Thoracic aorta (tissue), 2 donors: ENCODE results near the gene RPS6KA5. TPM values are rescaled to one million over a fixed set of nuclear protein-coding genes. Genes with fewer than 3 reads are reported as not detected.

Source experiments
- ATAC-seq: fragments of 150-250 bp; one replicate; pipeline ENCODE4 v1.8.0; 2017; ENCODE audit warnings: low read depth; ENCODE audit not compliant: insufficient number of reproducible peaks, low FRiP score
- DNase-seq: peaks from one replicate; pipeline ENCODE4 v3.0.0-alpha.2; 2020; ENCODE audit warnings: low spot score
- H3K27ac ChIP-seq, 2 donors: fragments of 200-600 bp; sonication (generic); 1 replicate in 1 of 2; 2 replicates in 1 of 2; pipeline ENCODE4 v1.5.1; 2016; ENCODE audit warnings: mild to moderate bottlenecking in 2 of 2, moderate library complexity in 2 of 2
- H3K27me3 ChIP-seq: fragments of 200-600 bp; sonication (generic); replicated peaks from 2 replicates; pipeline ENCODE4 v1.6.0; 2016; ENCODE audit warnings: mild to moderate bottlenecking; ENCODE audit not compliant: insufficient read depth
- H3K36me3 ChIP-seq: fragments of 200-600 bp; sonication (generic); one replicate; pipeline ENCODE4 v1.5.1; 2016
- H3K4me1 ChIP-seq, 2 donors: fragments of 200-600 bp; sonication (generic); 1 replicate in 1 of 2; 2 replicates in 1 of 2; pipeline versions ENCODE4 v1.5.1 to v1.6.0; 2016; ENCODE audit warnings: low read depth in 2 of 2, mild to moderate bottlenecking in 1 of 2; ENCODE audit not compliant: control insufficient read depth in 1 of 2
- H3K4me3 ChIP-seq: fragments of 200-600 bp; sonication (generic); 2 replicates; pipeline ENCODE4 v1.5.1; 2016; ENCODE audit warnings: mild to moderate bottlenecking
- H3K9me3 ChIP-seq: fragments of 200-600 bp; sonication (generic); 2 replicates; pipeline ENCODE4 v1.5.1; 2016
- CTCF ChIP-seq: fragments of 200-600 bp; sonication (generic); IDR thresholded peaks from one replicate; pipeline ENCODE4 v1.5.1; 2019; ENCODE audit warnings: antibody characterized with exemption
- total RNA-seq, 2 donors: library from RNA; depleted of rRNA; stranded (reverse); fragments of >200 nt; gene quantifications; one replicate each; pipeline versions ENCODE4 v1.1.0 to v1.2.3, GENCODE V29; 2016

Gene RPS6KA5
- total RNA-seq, 2 donors from 2014 or later, result 1.4 to 4.6 TPM

DNA sequence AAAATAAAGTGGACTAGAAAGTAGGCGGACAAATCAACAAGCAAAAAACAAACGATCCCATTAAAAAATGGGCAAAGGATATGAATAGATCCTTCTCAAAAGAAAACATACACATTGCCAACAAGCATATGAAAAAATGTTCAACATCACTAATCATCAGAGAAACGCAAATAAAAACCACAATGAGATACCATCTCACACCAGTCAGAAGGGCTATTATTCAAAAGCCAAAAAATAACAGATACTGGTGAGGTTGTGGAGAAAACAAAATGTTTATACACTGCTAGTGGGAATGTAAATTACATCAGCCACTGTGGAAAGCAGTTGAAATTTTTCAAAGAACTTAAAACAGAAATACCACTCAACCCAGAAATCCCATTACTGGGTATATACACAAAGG lies 70.3 kb downstream of the RPS6KA5 start:
- TF ChIP-seq CTCF, result no peak
- Histone ChIP-seq H3K36me3 (no peaks in the 10 kb centered on the region), H3K4me1 (no peaks in the 10 kb centered on the region), H3K27me3 (no peaks in the 10 kb centered on the region), H3K9me3 (no peaks in the 10 kb centered on the region), H3K27ac (no peak overlapping the region), H3K4me3 (no peak overlapping the region)
- ATAC-seq (no peak), DNase-seq (no peak)

GRCh38 chr14:90987140-90987539 lies 73.3 kb downstream of the RPS6KA5 start:
- ATAC-seq, result no peak

GRCh38 chr14:90986510-90986909 lies 73.9 kb downstream of the RPS6KA5 start:
- H3K36me3 ChIP-seq, result no peaks in the 10 kb centered on the region
- H3K27ac ChIP-seq, result no peak overlapping the region
- no peaks in the 10 kb centered on the region for H3K4me1 ChIP-seq
- no peak overlapping the region for H3K4me3 ChIP-seq
- ATAC-seq (no peak), DNase-seq (no peak)
- TF ChIP-seq CTCF, result no peak
- H3K9me3 ChIP-seq, result no peaks in the 10 kb centered on the region
- no peaks in the 10 kb centered on the region for H3K27me3 ChIP-seq

More at GRCh38 chr14:90987140-90987539, 73.3 kb downstream of the RPS6KA5 start:
- Histone ChIP-seq H3K27ac (no peak overlapping the region), H3K4me3 (no peak overlapping the region), H3K4me1 (no peaks in the 10 kb centered on the region), H3K27me3 (no peaks in the 10 kb centered on the region), H3K36me3 (no peaks in the 10 kb centered on the region), H3K9me3 (no peaks in the 10 kb centered on the region)
- DNase-seq, result no peak
- TF ChIP-seq CTCF, result no peak

GRCh38 chr14:90985601-90986242 lies 74.7 kb downstream of the RPS6KA5 start:
- Histone ChIP-seq H3K36me3 (no peaks in the 10 kb centered on the region), H3K27me3 (no peaks in the 10 kb centered on the region), H3K27ac (no peak overlapping the region), H3K4me3 (no peak overlapping the region), H3K9me3 (no peaks in the 10 kb centered on the region), H3K4me1 (no peaks in the 10 kb centered on the region)
- DNase-seq, result no peak
- no peak for ATAC-seq
- no peak for TF ChIP-seq CTCF

DNA sequence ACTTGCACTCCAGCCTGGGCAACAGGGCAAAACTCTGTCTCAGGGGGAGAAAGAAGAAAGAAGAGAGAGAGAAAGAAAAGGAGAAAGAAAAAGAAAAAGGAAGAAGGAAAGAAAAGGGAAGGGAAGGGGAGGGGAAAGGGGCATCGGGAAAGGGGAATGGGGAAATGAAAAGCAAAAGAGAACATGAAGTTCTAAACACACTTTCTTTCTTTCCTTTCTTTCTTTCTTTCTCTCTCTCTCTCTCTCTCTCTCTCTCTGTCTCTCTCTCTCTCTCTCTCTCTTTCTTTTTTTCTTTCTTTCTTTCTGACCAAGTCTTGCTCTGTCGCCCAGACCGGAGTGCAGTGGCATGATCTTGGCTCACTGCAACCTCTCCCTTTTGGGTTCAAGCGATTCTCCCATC lies 76.9 kb downstream of the RPS6KA5 start:
- no peaks in the 10 kb centered on the region for H3K9me3 ChIP-seq
- no peak for TF ChIP-seq CTCF
- no peak for DNase-seq
- H3K4me1 ChIP-seq, result peaks cover 0 to 8% of the 10 kb centered on the region in 2 donors
- no peaks in the 10 kb centered on the region for H3K36me3 ChIP-seq
- no peak for ATAC-seq
- no peak overlapping the region for H3K4me3 ChIP-seq
- H3K27me3 ChIP-seq, result no peaks in the 10 kb centered on the region
- H3K27ac ChIP-seq, result no peak overlapping the region
